HEK293 (cell line): ENCODE results near the gene XG.

Experiments used
- ZNF175 ChIP-seq: fragments of 450-650 bp; formaldehyde crosslinking; IDR thresholded peaks from 2 replicates; pipeline ENCODE4 v1.5.1; 2016; ENCODE audit warnings: missing biosample characterization, missing genetic modification characterization
- ZNF501 ChIP-seq: fragments of 450-650 bp; formaldehyde crosslinking; IDR thresholded peaks from 2 replicates; pipeline ENCODE4 v1.5.1; 2016; ENCODE audit warnings: missing biosample characterization, missing genetic modification characterization
- ZNF776 ChIP-seq: fragments of 450-650 bp; formaldehyde crosslinking; IDR thresholded peaks from 2 replicates; pipeline ENCODE4 v1.5.0; 2017; ENCODE audit warnings: missing biosample characterization, missing genetic modification characterization, borderline replicate concordance
- TF ChIP-seq, protein P1 (sequence below): fragments of 450-650 bp; formaldehyde crosslinking; IDR thresholded peaks from 2 replicates; pipeline ENCODE4 v1.5.1; 2016; ENCODE audit warnings: missing biosample characterization, missing genetic modification characterization

DNA sequence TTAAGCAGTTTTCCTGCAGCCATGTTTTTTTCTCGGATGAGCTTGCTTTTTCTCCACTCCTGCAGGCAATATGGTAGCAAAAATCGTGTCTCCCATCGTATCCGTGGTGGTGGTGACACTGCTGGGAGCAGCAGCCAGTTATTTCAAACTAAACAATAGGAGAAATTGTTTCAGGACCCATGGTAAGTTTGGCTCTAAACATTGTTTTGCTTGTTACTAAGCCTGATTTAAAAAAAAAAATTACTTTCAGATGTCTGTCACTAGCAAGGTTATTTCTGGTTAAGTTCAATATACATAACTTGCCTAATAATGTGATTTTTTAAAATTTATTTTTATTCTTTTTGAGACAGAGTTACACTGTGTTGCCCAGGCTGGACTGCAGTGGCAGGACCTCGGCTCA is 59.4 kb downstream of the XG start:
- TF ChIP-seq, protein P1, sequence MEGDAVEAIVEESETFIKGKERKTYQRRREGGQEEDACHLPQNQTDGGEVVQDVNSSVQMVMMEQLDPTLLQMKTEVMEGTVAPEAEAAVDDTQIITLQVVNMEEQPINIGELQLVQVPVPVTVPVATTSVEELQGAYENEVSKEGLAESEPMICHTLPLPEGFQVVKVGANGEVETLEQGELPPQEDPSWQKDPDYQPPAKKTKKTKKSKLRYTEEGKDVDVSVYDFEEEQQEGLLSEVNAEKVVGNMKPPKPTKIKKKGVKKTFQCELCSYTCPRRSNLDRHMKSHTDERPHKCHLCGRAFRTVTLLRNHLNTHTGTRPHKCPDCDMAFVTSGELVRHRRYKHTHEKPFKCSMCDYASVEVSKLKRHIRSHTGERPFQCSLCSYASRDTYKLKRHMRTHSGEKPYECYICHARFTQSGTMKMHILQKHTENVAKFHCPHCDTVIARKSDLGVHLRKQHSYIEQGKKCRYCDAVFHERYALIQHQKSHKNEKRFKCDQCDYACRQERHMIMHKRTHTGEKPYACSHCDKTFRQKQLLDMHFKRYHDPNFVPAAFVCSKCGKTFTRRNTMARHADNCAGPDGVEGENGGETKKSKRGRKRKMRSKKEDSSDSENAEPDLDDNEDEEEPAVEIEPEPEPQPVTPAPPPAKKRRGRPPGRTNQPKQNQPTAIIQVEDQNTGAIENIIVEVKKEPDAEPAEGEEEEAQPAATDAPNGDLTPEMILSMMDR (tag by site-specific recombination), result no peak
- TF ChIP-seq ZNF501 (tag by site-specific recombination), result no peak
- no peak for TF ChIP-seq ZNF175 (tag by site-specific recombination)
- TF ChIP-seq ZNF776 (tag by site-specific recombination), result no peak
